ENCODE measurements around the gene HIC2.
"Not testable (repeated sequence)": the region's sequence is repeated elsewhere in the genome, so short reads cannot be mapped to it uniquely, and the experiment has no call there.

HIC2 gene

DNA sequence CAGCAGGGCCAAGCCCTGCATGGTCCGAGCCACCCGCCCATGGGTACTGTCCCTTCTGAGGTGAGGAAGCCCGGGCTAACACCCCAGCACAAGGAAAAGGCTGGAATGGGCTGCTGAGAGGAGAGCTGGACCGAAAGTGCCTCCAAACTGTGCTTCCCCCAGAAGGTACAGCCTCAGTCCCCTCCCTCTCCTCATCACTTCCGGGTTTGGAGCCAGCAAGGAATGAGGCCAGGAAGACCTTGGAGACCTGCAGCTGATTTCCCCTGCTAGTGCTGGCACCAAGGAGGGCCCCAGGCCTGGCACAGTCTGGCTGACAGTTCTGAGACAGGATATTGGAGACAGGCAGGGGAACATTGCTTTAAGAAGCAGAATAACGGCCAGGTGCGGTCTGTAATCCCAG is 81.3 kb downstream of the HIC2 start:
- not testable (repeated sequence) for DNase-seq

DNA sequence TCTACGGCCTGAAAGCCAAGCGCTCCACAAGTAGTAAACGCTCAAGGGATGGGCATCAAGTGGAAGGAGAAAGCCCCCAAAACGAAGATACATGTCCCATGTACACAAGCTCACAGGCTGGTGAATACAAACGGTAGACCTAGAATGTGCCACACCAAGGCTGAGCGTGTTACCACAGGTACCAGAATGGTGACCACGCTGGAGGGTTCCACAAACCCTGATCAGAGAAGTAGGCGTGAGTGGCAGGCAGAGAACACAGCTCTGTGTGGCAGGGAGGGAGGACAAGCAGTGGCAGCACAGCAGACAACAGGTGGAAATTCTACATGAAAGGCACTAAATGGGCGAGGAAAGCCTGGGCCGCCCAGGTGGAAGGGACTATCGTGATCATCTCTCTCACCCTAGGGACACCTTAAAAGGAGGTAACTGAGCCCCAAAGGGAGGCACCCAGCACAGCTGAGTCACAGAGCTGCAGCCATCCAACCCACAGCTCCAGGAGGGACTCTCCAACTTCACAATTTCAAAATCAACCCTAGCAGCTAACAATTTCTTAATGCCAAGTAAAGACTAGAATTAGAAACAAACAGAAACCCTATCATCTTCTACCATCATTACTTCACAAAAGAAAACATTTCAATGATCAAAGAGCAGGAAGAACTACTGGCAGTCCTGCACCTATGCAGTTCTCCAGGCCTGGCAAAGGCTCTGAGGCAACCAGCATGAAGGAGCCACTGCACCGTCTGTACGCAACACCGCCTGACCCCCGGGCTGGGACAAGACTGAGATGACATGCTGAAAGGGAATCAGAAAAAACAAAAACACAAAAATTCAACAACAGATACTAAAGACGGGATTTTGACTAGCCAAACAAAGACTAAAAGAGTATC is 82.7 kb downstream of the HIC2 start:
- not testable (repeated sequence) for DNase-seq

Data from CD4-positive, alpha-beta T cell treated with Interferon alpha-2 for 1 hour (primary cell).